HepG2 (cell line): Measurements from ENCODE around the gene SLC27A3. TPM values are rescaled to one million over a fixed set of nuclear protein-coding genes. Genes with fewer than 3 reads are reported as not detected.

Source experiments
- ATAC-seq: fragments of 200-7000 bp; cut with Tn5 transposase; 3 replicates; pipeline ENCODE4 v1.9.1; 2020; ENCODE audit warnings: mild to moderate bottlenecking, moderate library complexity
- BruUV-seq: library from RNA; stranded (reverse); fragments of 400-500 nt; replicated peaks from 2 replicates; lab custom pipeline; 2021; lab: Mats Ljungman, UMichigan
- CTCF ChIA-PET: fragments of 300-600 bp; formaldehyde crosslinking; extraction: SDS; loops from one replicate; lab custom pipeline; 2021; ENCODE audit warnings: low total read pairs, inconsistent platforms, low intra/inter-chr PET ratio; lab: Yijun Ruan, JAX
- POLR2A ChIA-PET: fragments of 350-600 bp; sonication (Branson Sonifier 250); formaldehyde crosslinking; loops from one replicate; lab custom pipeline; 2020; ENCODE audit warnings: antibody characterized with exemption, inconsistent platforms; lab: Yijun Ruan, JAX
- DNase-seq: peaks from one replicate; pipeline ENCODE4 v3.0.0-alpha.2; 2015; ENCODE audit warnings: low spot score
- FAIRE-seq: peaks from 3 replicates; lab custom pipeline; 2011; peaks lifted over from hg19 to GRCh38; lab: Jason Lieb, UNC
- H2AFZ ChIP-seq: one replicate; pipeline ENCODE4 v1.6.1; 2011; ENCODE audit warnings: low read length, inconsistent platforms
- H3K27ac ChIP-seq: fragments of 300-600 bp; 3 replicates; pipeline ENCODE4 v1.8.0; 2011; ENCODE audit warnings: mixed run types, mild to moderate bottlenecking, mixed read lengths, low read length, inconsistent platforms; ENCODE audit not compliant: insufficient read depth; ENCODE audit errors: extremely low read length
- H3K27me3 ChIP-seq, 2 experiments: fragments of 200-600 bp in 1 of 2; 2 replicates in 1 of 2; 3 replicates in 1 of 2; pipeline versions ENCODE4 v1.6.0 to v1.8.0; 2011; ENCODE audit warnings: low read length in 2 of 2, mild to moderate bottlenecking in 2 of 2, moderate library complexity in 2 of 2, inconsistent platforms in 1 of 2; ENCODE audit not compliant: insufficient read depth in 2 of 2, control insufficient read depth in 1 of 2
- H3K36me3 ChIP-seq, 2 experiments: fragments of 200-600 bp in 1 of 2; replicated peaks in 1 of 2; 2 replicates in 1 of 2; 3 replicates in 1 of 2; pipeline versions ENCODE4 v1.5.1 to v1.8.0; 2011; ENCODE audit warnings: low read length in 2 of 2, inconsistent platforms in 1 of 2; ENCODE audit not compliant: insufficient read depth in 2 of 2, control insufficient read depth in 1 of 2
- H3K4me1 ChIP-seq: 2 replicates; pipeline ENCODE4 v1.5.1; 2012; ENCODE audit warnings: low read length, inconsistent platforms; ENCODE audit not compliant: insufficient read depth
- H3K4me2 ChIP-seq: 2 replicates; pipeline ENCODE4 v1.6.0; 2011; ENCODE audit warnings: low read depth, low read length, inconsistent platforms
- H3K4me3 ChIP-seq, 3 experiments: fragments of 200-600 bp in 1 of 3; sonication (generic), shearing (Covaris generic) in 1 of 3; replicated peaks in 1 of 3; 2 replicates each; pipeline ENCODE4 v1.5.1; 2011 to 2016; ENCODE audit warnings: low read length in 3 of 3, inconsistent platforms in 2 of 3, low read depth in 2 of 3, mild to moderate bottlenecking in 2 of 3, control low read depth in 1 of 3, mixed read lengths in 1 of 3; ENCODE audit not compliant: insufficient read depth in 1 of 3
- H3K79me2 ChIP-seq: one replicate; pipeline ENCODE4 v1.6.1; 2011; ENCODE audit warnings: low read length, inconsistent platforms; ENCODE audit not compliant: insufficient read depth
- H3K9ac ChIP-seq: 2 replicates; pipeline ENCODE4 v1.6.0; 2011; ENCODE audit warnings: mild to moderate bottlenecking, low read depth, low read length, inconsistent platforms; ENCODE audit not compliant: insufficient read depth
- H3K9me3 ChIP-seq: 2 replicates; pipeline ENCODE4 v1.5.1; 2012; ENCODE audit warnings: mild to moderate bottlenecking, low read length
- H4K20me1 ChIP-seq: 2 replicates; pipeline ENCODE4 v1.6.0; 2011; ENCODE audit warnings: inconsistent platforms, mild to moderate bottlenecking, low read length, moderate library complexity; ENCODE audit not compliant: insufficient read depth
- AHDC1 ChIP-seq: sonication (generic); formaldehyde crosslinking; IDR thresholded peaks from 2 replicates; pipeline ENCODE4 v1.5.1; 2020; ENCODE audit warnings: mild to moderate bottlenecking, missing genetic modification reagents, borderline replicate concordance
- CENPBD1 ChIP-seq: sonication (generic); formaldehyde crosslinking; IDR thresholded peaks from 2 replicates; pipeline ENCODE4 v1.8.0; 2022; ENCODE audit warnings: missing genetic modification reagents, low read depth, mild to moderate bottlenecking, borderline replicate concordance
- FOXA1 ChIP-seq, 2 experiments: fragments of 450-650 bp in 1 of 2; sonication (generic) in 1 of 2; formaldehyde crosslinking in 1 of 2; IDR thresholded peaks; 2 replicates each; pipeline versions ENCODE4 v1.4.0 to v1.6.1; 2016 to 2020; ENCODE audit warnings: missing genetic modification reagents in 1 of 2
- HNRNPK ChIP-seq: fragments of 200-400 bp; formaldehyde crosslinking; IDR thresholded peaks from 2 replicates; pipeline ENCODE4 v1.6.1; 2018; ENCODE audit warnings: low read length, low read depth, moderate library complexity, mild to moderate bottlenecking; ENCODE audit not compliant: poor library complexity, severe bottlenecking
- IKZF1 ChIP-seq: fragments of 450-650 bp; IDR thresholded peaks from 2 replicates; pipeline ENCODE4 v1.7.1; 2016
- KAT2B ChIP-seq: fragments of 150-350 bp; IDR thresholded peaks from 2 replicates; pipeline ENCODE4 v1.6.1; 2014; ENCODE audit warnings: low read depth, low read length, borderline replicate concordance
- MLX ChIP-seq: IDR thresholded peaks from 2 replicates; pipeline ENCODE4 v1.6.1; 2016
- MXI1 ChIP-seq: IDR thresholded peaks from 3 replicates; pipeline ENCODE4 v1.6.1; 2012; ENCODE audit warnings: low read depth, low read length, inconsistent platforms, borderline replicate concordance
- NAIF1 ChIP-seq: sonication (generic); formaldehyde crosslinking; IDR thresholded peaks from 2 replicates; pipeline ENCODE4 v1.5.0; 2020; ENCODE audit warnings: mild to moderate bottlenecking, missing genetic modification reagents, borderline replicate concordance
- SIN3A ChIP-seq: IDR thresholded peaks from 2 replicates; pipeline ENCODE4 v1.6.1; 2011; ENCODE audit warnings: low read depth, mild to moderate bottlenecking, control low read depth, low read length, borderline replicate concordance
- TGIF2 ChIP-seq: IDR thresholded peaks from 2 replicates; pipeline ENCODE4 v1.6.1; 2016; ENCODE audit warnings: control low read depth, missing compliant biosample characterization
- ZFP41 ChIP-seq: sonication (generic); formaldehyde crosslinking; IDR thresholded peaks from 2 replicates; pipeline ENCODE4 v1.4.0; 2020; ENCODE audit warnings: mild to moderate bottlenecking, missing genetic modification reagents, borderline replicate concordance
- ZMAT5 ChIP-seq: sonication (generic); formaldehyde crosslinking; IDR thresholded peaks from 2 replicates; pipeline ENCODE4 v1.5.0; 2020; ENCODE audit warnings: mild to moderate bottlenecking, low read depth, missing genetic modification reagents, borderline replicate concordance
- ZNF660 ChIP-seq: sonication (generic); formaldehyde crosslinking; IDR thresholded peaks from 2 replicates; pipeline ENCODE4 v1.5.1; 2020; ENCODE audit warnings: mild to moderate bottlenecking, low read depth, missing genetic modification reagents, borderline replicate concordance
- ZNF674 ChIP-seq: sonication (generic); formaldehyde crosslinking; IDR thresholded peaks from 2 replicates; pipeline ENCODE4 v1.5.0; 2020; ENCODE audit warnings: low read depth, mild to moderate bottlenecking, missing genetic modification reagents
- ZNF746 ChIP-seq: sonication (generic); formaldehyde crosslinking; IDR thresholded peaks from 2 replicates; pipeline ENCODE4 v1.8.0; 2022; ENCODE audit warnings: mild to moderate bottlenecking, missing genetic modification reagents
- ZNF83 ChIP-seq: sonication (generic); formaldehyde crosslinking; IDR thresholded peaks from 2 replicates; pipeline ENCODE4 v1.4.0; 2020; ENCODE audit warnings: missing genetic modification reagents, mild to moderate bottlenecking, borderline replicate concordance
- WGBS: methylation state at CpG from one replicate; pipeline ENCODE4 v1.1.6; 2017; ENCODE audit warnings: low lambda C conversion rate; 5-methylcytosine and 5-hydroxymethylcytosine counted together
- in situ Hi-C: cut with HindIII; loops from 2 replicates; pipeline ENCODE4 v1.10.0; 2017; ENCODE audit warnings: low pct_unique_long_range_greater_than_20kb; ENCODE audit not compliant: extremely low pct_ligation_motif_present
- intact Hi-C: fragments of 100-400 bp; cut with micrococcal nuclease; formaldehyde crosslinking; loops from one replicate; pipeline ENCODE4 v1.10.0; 2022; ENCODE audit not compliant: unreplicated experiment
- polyA plus RNA-seq, 8 experiments: library from polyadenylated mRNA; depleted of rRNA in 3 of 8; stranded (reverse) in 7 of 8; unstranded in 1 of 8; fragments of >200 nt; fragmentation: Illumina TruSeq in 4 of 8; extraction: Trizol in 4 of 8; gene quantifications; 2 replicates each; pipeline versions ENCODE4 v1.2.1 to v1.2.3, GENCODE V29; 2011 to 2016; ENCODE audit warnings: low read depth in 4 of 8, missing spikeins in 1 of 8, mixed read lengths in 1 of 8; ENCODE audit not compliant: insufficient read depth in 1 of 8
- total RNA-seq, 5 experiments: library from RNA; depleted of rRNA; stranded (reverse); fragments of >200 nt; fragmentation: Illumina TruSeq; extraction: Trizol; gene quantifications; 2 replicates each; pipeline ENCODE4 v1.2.3, GENCODE V29; 2016; ENCODE audit warnings: low read depth in 1 of 5

Gene SLC27A3
- total and polyA plus RNA-seq, 2 of the 13 experiments (the other 11 are each of a cell fraction or from before 2014, with no cell fraction given) = 4.3 to 10.3 TPM

- Histone ChIP-seq H3K9me3 (no peaks in the 10 kb centered on the region), H3K36me3 (no peaks in the 10 kb centered on the region), H3K27ac (no peak overlapping the region), H3K4me3 (no peak overlapping the region), H3K4me2 (no peak overlapping the region), H2AFZ (no peak overlapping the region), H3K4me1 (peaks cover 61% of the 10 kb centered on the region), H3K27me3 (peaks cover 7 to 61% of the 10 kb centered on the region in 2 experiments; a peak in 4 of 5 replicates), H3K79me2 (no peaks in the 10 kb centered on the region), H3K9ac (no peak overlapping the region), H4K20me1 (no peaks in the 10 kb centered on the region)
- intact Hi-C loops = no loop called here
- TF ChIP-seq NAIF1 (no peak), TGIF2 (CRISPR knock-in tag) (no peak), HNRNPK (no peak), AHDC1 (no peak), CENPBD1 (CRISPR knock-in tag) (no peak), ZNF660 (CRISPR knock-in tag) (no peak), KAT2B (no peak), ZNF746 (CRISPR knock-in tag) (no peak), SIN3A (no peak), ZMAT5 (CRISPR knock-in tag) (no peak), ZNF83 (CRISPR knock-in tag) (no peak), ZFP41 (CRISPR knock-in tag) (no peak), IKZF1 (no peak), ZNF674 (CRISPR knock-in tag) (no peak), MXI1 (no peak), MLX (CRISPR knock-in tag) (no peak), FOXA1 (IDR thresholded peaks at IDR 0.05) (no peak), FOXA1 (CRISPR knock-in tag; IDR thresholded peaks at IDR 0.05) (no peak)
- no TSS peak for BruUV-seq
- ATAC-seq = no peak
- no peak for FAIRE-seq
- in situ Hi-C loops = no loop called here
- WGBS = 50% methylated on average over 9 of the region's 12 CpGs
- POLR2A ChIA-PET = no interaction called here
- CTCF ChIA-PET = no interaction called here
- no peak for DNase-seq
These were observed 18.9 kb downstream of the SLC27A3 start for GRCh38 chr1:153793973-153794615.
